HG03060 (cell line): ENCODE measurements around the gene PDE3A.

Experiments
- ATAC-seq: cut with Tn5 transposase; IDR thresholded peaks from one replicate; pipeline ENCODE4 v1.9.1; 2021; ENCODE audit warnings: low read depth, moderate number of reproducible peaks; ENCODE audit not compliant: unreplicated experiment

Gene PDE3A

GRCh38 chr12:20646239-20646827, 278.0 kb downstream of the PDE3A start:
- no peak for ATAC-seq

GRCh38 chr12:20653871-20654270, 285.5 kb downstream of the PDE3A start:
- no peak for ATAC-seq

- no peak for ATAC-seq
Observed at GRCh38 chr12:20656600-20656999, 288.3 kb downstream of the PDE3A start.

- ATAC-seq = no peak
Observed at GRCh38 chr12:20657496-20657895, 289.2 kb downstream of the PDE3A start.

- ATAC-seq = no peak
Observed at GRCh38 chr12:20681334-20681733, 313.0 kb downstream of the PDE3A start.

- no peak for ATAC-seq
Observed at GRCh38 chr12:20695232-20695631, 326.9 kb downstream of the PDE3A start, which contains the start of gene SLCO1C1. Gene SLCO1C1 (plus strand): TSS chr12:20695332. CDS start chr12:20699577, 4,245 bp downstream.

GRCh38 chr12:20696181-20696905, 328.0 kb downstream of the PDE3A start:
- ATAC-seq = no peak

GRCh38 chr12:20701106-20701505, 332.8 kb downstream of the PDE3A start:
- ATAC-seq = no peak

- no peak for ATAC-seq
Observed at GRCh38 chr12:20704860-20705259, 336.5 kb downstream of the PDE3A start.

GRCh38 chr12:20711846-20712245, 343.5 kb downstream of the PDE3A start:
- no peak for ATAC-seq

- ATAC-seq = no peak
Observed at GRCh38 chr12:20716037-20716436, 347.7 kb downstream of the PDE3A start.

GRCh38 chr12:20716985-20717384, 348.6 kb downstream of the PDE3A start:
- no peak for ATAC-seq

- ATAC-seq = no peak
Observed at GRCh38 chr12:20718294-20718693, 350.0 kb downstream of the PDE3A start.

- ATAC-seq = no peak
Observed at GRCh38 chr12:20722142-20722541, 353.8 kb downstream of the PDE3A start.

- no peak for ATAC-seq
Observed at GRCh38 chr12:20731274-20731673, 362.9 kb downstream of the PDE3A start.
